Gastroesophageal sphincter (tissue), 3 donors: ENCODE data around the gene LPAR5.

Experiments
- CTCF ChIP-seq, 4 experiments: fragments of 200-600 bp in 2 of 4; fragments of 450-650 bp in 2 of 4; sonication (generic) in 1 of 4; IDR thresholded peaks; one replicate each; pipeline ENCODE4 v1.5.1; 2017 to 2019; ENCODE audit warnings: antibody characterized with exemption in 4 of 4, mild to moderate bottlenecking in 2 of 4, moderate library complexity in 2 of 4
- EP300 ChIP-seq: sonication (generic); formaldehyde crosslinking; IDR thresholded peaks from one replicate; pipeline ENCODE4 v1.6.1; 2017; ENCODE audit warnings: antibody characterized with exemption, mild to moderate bottlenecking
- POLR2A ChIP-seq, 2 donors: fragments of 450-650 bp; IDR thresholded peaks; one replicate each; pipeline ENCODE4 v1.6.1; 2017; ENCODE audit warnings: antibody characterized with exemption in 2 of 2, mild to moderate bottlenecking in 2 of 2, moderate library complexity in 1 of 2
- POLR2AphosphoS5 ChIP-seq: sonication (generic); formaldehyde crosslinking; IDR thresholded peaks from one replicate; pipeline ENCODE4 v1.6.1; 2017; ENCODE audit warnings: antibody characterized with exemption

DNA sequence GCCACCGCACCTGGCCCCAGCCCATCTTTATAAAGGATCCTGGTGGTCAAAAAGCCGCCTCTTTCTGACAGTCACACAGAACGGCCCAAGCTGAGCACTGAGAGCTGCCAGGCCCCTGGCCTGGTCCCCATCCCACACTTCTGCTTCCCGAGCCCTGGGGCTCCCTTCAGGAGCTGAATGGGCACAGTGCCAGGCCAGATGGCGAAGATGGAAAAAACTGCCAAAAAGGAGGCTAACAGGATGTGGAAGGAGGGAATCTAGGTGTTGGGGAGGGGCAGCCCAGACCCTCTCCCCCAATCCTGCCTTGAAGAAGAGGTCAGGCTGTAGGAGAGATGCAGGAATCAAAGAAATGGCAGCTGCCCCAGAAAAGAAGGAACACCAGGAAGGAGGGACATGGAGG is 5.0 kb downstream of the LPAR5 start:
- TF ChIP-seq CTCF (IDR thresholded peaks at IDR 0.05) (no peak), POLR2A (IDR thresholded peaks at IDR 0.05) (no peak), POLR2AphosphoS5 (no peak), EP300 (no peak)
